MM.1S (cell line): ENCODE results near the gene TCP11.

Experiments
- DNase-seq: peaks from one replicate; pipeline ENCODE4 v3.0.0-alpha.2; 2015
- H2AFZ ChIP-seq: fragments of 300-600 bp; sonication (generic); 2 replicates; pipeline ENCODE4 v1.6.0; 2016; ENCODE audit warnings: antibody characterized with exemption, low read length
- H3F3A ChIP-seq: fragments of 300-600 bp; sonication (generic); 2 replicates; pipeline ENCODE4 v1.6.1; 2016; ENCODE audit warnings: mild to moderate bottlenecking, antibody characterized with exemption, low read length, moderate library complexity, mixed read lengths; ENCODE audit not compliant: insufficient read depth
- H3K27ac ChIP-seq: fragments of 300-600 bp; sonication (generic); 2 replicates; pipeline ENCODE4 v1.5.1; 2016; ENCODE audit warnings: mild to moderate bottlenecking, low read length
- H3K27me3 ChIP-seq: fragments of 300-600 bp; sonication (generic); replicated peaks from 2 replicates; pipeline ENCODE4 v1.6.0; 2016; ENCODE audit warnings: low read length; ENCODE audit not compliant: insufficient read depth
- H3K36me3 ChIP-seq: fragments of 300-600 bp; sonication (generic); replicated peaks from 2 replicates; pipeline ENCODE4 v1.6.1; 2016; ENCODE audit warnings: mild to moderate bottlenecking, low read length, mixed read lengths; ENCODE audit not compliant: insufficient read depth
- H3K4me1 ChIP-seq: fragments of 300-600 bp; sonication (generic); 2 replicates; pipeline ENCODE4 v1.6.1; 2016; ENCODE audit warnings: low read length, mixed read lengths
- H3K4me2 ChIP-seq: fragments of 300-600 bp; sonication (generic); 2 replicates; pipeline ENCODE4 v1.6.0; 2016; ENCODE audit warnings: low read depth, low read length
- H3K4me3 ChIP-seq: fragments of 300-600 bp; sonication (generic); 2 replicates; pipeline ENCODE4 v1.5.1; 2016; ENCODE audit warnings: low read length, mixed read lengths
- H3K79me2 ChIP-seq: fragments of 300-600 bp; sonication (generic); 2 replicates; pipeline ENCODE4 v1.6.1; 2016; ENCODE audit warnings: mixed run types, low read length, mixed read lengths
- H3K9ac ChIP-seq: fragments of 300-600 bp; sonication (generic); 2 replicates; pipeline ENCODE4 v1.6.1; 2016; ENCODE audit warnings: low read length, mixed read lengths
- H3K9me2 ChIP-seq: fragments of 300-600 bp; sonication (generic); replicated peaks from 2 replicates; pipeline ENCODE4 v1.6.1; 2016; ENCODE audit warnings: mild to moderate bottlenecking, low read length, mixed read lengths; ENCODE audit not compliant: insufficient read depth
- H3K9me3 ChIP-seq: fragments of 300-600 bp; sonication (generic); replicated peaks from 2 replicates; pipeline ENCODE4 v1.6.1; 2016; ENCODE audit warnings: mild to moderate bottlenecking, low read length, mixed read lengths; ENCODE audit not compliant: insufficient read depth
- H4K20me1 ChIP-seq: fragments of 300-600 bp; sonication (generic); 2 replicates; pipeline ENCODE4 v1.6.1; 2016; ENCODE audit warnings: mild to moderate bottlenecking, low read length, moderate library complexity, mixed read lengths; ENCODE audit not compliant: insufficient read depth
- CTCF ChIP-seq: fragments of 300-600 bp; sonication (generic); IDR thresholded peaks from 2 replicates; pipeline ENCODE4 v1.5.1; 2016; ENCODE audit warnings: antibody characterized with exemption, low read length, mixed read lengths
- EZH2 ChIP-seq: fragments of 300-600 bp; sonication (generic); optimal IDR thresholded peaks from 2 replicates; pipeline ENCODE3; 2017; ENCODE audit warnings: low read depth, mild to moderate bottlenecking, antibody characterized with exemption, low read length, mixed read lengths
- EZH2phosphoT487 ChIP-seq: fragments of 300-600 bp; sonication (generic); IDR thresholded peaks from 2 replicates; pipeline ENCODE4 v1.6.1; 2018; ENCODE audit warnings: antibody characterized with exemption, low read length

Gene TCP11

DNA sequence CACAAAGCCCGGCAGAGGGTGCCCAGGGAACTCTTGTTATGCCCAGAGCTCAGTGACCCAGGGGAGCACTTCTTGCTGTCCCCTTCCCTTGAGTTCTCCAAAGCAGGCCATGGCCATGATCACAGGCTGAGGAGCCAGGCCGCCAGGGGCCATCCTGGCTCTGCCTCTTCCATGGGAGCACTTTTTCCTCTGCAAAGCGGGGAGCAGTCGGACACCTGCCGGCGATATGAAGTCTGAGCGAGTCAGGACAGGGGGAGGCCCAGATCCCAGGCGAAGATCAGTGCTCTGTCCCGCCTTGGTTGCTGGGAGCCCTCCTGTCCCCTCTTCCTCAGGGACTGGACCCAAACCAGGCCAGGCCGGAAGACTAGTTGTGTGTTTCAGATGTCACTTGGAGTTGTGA is 67.9 kb downstream of the TCP11 start:
- Histone ChIP-seq H3K36me3 (no peaks in the 10 kb centered on the region), H3K27me3 (no peaks in the 10 kb centered on the region), H3F3A (no peaks in the 10 kb centered on the region), H3K4me1 (no peaks in the 10 kb centered on the region), H3K9me3 (no peaks in the 10 kb centered on the region), H2AFZ (no peak overlapping the region), H3K4me3 (no peak overlapping the region), H4K20me1 (no peaks in the 10 kb centered on the region), H3K9me2 (no peaks in the 10 kb centered on the region), H3K27ac (no peak overlapping the region), H3K9ac (no peak overlapping the region), H3K79me2 (no peaks in the 10 kb centered on the region), H3K4me2 (no peak overlapping the region)
- no peak for TF ChIP-seq EZH2phosphoT487
- no peak for TF ChIP-seq EZH2
- no peak for TF ChIP-seq CTCF
- DNase-seq = no peak

DNA sequence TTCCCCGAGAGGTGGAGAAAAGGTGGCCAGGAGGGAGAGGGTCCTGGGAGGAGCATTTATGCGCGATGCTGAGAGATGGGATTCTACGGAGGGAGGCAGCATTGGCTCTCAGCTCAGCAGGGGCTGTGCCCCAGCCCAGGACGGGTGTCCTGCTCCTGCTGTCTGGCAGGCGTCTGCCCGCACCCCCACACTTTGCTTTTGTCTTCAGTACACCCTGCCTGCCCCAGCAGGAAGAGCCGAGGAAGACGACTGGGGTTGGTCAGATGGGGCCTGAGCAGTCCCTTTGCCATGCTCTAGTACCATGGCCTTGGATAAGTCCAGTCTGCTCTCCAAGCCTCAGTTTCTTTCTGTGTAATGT is 68.5 kb downstream of the TCP11 start:
- no peaks in the 10 kb centered on the region for H3K27me3 ChIP-seq
- no peaks in the 10 kb centered on the region for H3K9me3 ChIP-seq
- no peaks in the 10 kb centered on the region for H3F3A ChIP-seq
- no peaks in the 10 kb centered on the region for H3K4me1 ChIP-seq
- no peaks in the 10 kb centered on the region for H3K79me2 ChIP-seq
- no peak overlapping the region for H3K4me2 ChIP-seq
- no peak overlapping the region for H3K4me3 ChIP-seq
- TF ChIP-seq EZH2phosphoT487 = no peak
- TF ChIP-seq CTCF = no peak
- TF ChIP-seq EZH2 = no peak
- no peak overlapping the region for H3K27ac ChIP-seq
- no peak overlapping the region for H2AFZ ChIP-seq
- no peak overlapping the region for H3K9ac ChIP-seq
- H3K9me2 ChIP-seq = no peaks in the 10 kb centered on the region
- no peaks in the 10 kb centered on the region for H4K20me1 ChIP-seq
- H3K36me3 ChIP-seq = no peaks in the 10 kb centered on the region
- no peak for DNase-seq

DNA sequence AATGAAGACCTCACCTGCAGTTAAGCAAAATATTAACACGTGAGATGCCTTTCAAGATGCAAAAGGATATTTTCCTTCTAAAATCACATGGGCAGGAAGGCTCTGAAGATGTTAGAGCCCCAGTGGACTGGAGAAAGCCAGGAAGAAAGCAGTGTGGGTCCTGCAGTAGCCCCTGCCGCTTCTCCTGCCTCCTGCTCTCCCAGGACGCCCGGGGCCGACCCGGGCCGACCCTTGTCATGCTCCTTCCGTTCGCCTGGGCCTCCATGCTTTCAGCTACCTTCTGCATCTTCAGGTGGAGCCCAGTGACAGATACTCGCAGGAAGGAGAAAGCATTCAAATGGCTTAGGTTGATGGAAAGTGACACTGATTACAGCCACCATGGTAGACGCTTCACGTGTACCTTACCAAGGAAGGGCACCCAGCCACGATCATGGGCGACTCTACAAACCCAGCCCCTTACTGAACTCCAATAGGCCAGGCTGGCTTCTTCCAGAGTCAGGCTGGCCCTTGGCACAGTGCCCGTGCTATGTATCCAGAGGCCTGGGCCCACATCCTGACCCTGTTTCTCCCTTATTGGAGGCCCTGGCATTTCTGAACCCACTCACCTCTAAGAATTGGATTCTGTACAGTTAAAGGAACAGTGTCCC is 69.0 kb downstream of the TCP11 start:
- Histone ChIP-seq H3K9me3 (no peaks in the 10 kb centered on the region), H3K4me3 (no peak overlapping the region), H3K4me1 (no peaks in the 10 kb centered on the region), H4K20me1 (no peaks in the 10 kb centered on the region), H3K27ac (no peak overlapping the region), H3F3A (no peaks in the 10 kb centered on the region), H3K9me2 (no peaks in the 10 kb centered on the region), H3K79me2 (no peaks in the 10 kb centered on the region), H3K27me3 (no peaks in the 10 kb centered on the region), H3K36me3 (no peaks in the 10 kb centered on the region), H3K9ac (no peak overlapping the region), H3K4me2 (no peak overlapping the region), H2AFZ (no peak overlapping the region)
- DNase-seq = no peak
- no peak for TF ChIP-seq CTCF
- TF ChIP-seq EZH2phosphoT487 = no peak
- TF ChIP-seq EZH2 = no peak
